Progenitor cell of endocrine pancreas (in vitro differentiated cells): ENCODE data around the gene ZPR1. TPM values are rescaled to one million over a fixed set of nuclear protein-coding genes. Genes with fewer than 3 reads are reported as not detected.
A peak's percentile ranks its signal among the peaks of the same experiment; 100 is the strongest.

Experiments
- DNase-seq: peaks from one replicate; pipeline ENCODE4 v3.0.0; 2021; ENCODE audit warnings: low spot score; ENCODE audit not compliant: unreplicated experiment
- H3K27ac Mint-ChIP-seq: 2 replicates; pipeline ENCODE4 v1.8.0; 2021; ENCODE audit warnings: mild to moderate bottlenecking, moderate library complexity, mixed read lengths
- H3K27me3 Mint-ChIP-seq: 2 replicates; pipeline ENCODE4 v1.8.0; 2021; ENCODE audit warnings: mixed read lengths
- H3K36me3 Mint-ChIP-seq: 2 replicates; pipeline ENCODE4 v1.8.0; 2022; ENCODE audit warnings: mixed read lengths; ENCODE audit not compliant: insufficient read depth
- H3K4me1 Mint-ChIP-seq: 2 replicates; pipeline ENCODE4 v1.8.0; 2021; ENCODE audit warnings: low read depth, mixed read lengths
- H3K4me3 Mint-ChIP-seq: 2 replicates; pipeline ENCODE4 v1.8.0; 2021; ENCODE audit warnings: low read depth, mild to moderate bottlenecking, moderate library complexity, mixed read lengths
- H3K9me3 Mint-ChIP-seq: 2 replicates; pipeline ENCODE4 v1.8.0; 2021; ENCODE audit warnings: low read depth, mixed read lengths
- total RNA-seq: library from RNA; stranded (reverse); gene quantifications from 2 replicates; pipeline ENCODE4 v1.2.1, GENCODE V29; 2021
- TF ChIP-seq, protein P1 (sequence below): fragments of 200-600 bp; sonication (generic); IDR thresholded peaks from one replicate; pipeline ENCODE4 v1.5.0; 2021; ENCODE audit warnings: antibody characterized with exemption, mild to moderate bottlenecking; ENCODE audit not compliant: unreplicated experiment

ZPR1 gene
- total RNA-seq, 1 donor from 2014 or later, result 48.6 TPM

DNA sequence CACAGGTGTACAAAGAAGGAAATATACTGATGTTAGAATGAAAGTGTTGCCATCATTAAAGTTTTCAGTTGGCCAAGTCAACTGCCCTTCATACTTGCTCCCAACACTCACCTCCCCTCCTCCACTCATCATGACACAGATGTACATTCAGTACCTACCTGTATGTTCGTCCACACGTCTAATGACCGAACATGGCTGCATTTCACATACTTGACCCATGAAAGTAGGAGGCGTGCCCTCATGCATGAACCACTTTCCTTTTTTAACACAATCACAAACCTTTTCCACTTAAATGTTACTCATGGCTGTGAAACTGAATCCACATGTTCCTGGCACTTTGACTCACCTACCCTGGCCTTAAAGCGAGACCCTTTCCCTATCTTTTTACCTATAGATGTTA lies 11.8 kb downstream of the ZPR1 start:
- Mint-ChIP-seq H3K4me1 (peaks cover 24% of the 10 kb centered on the region), H3K4me3 (no peak overlapping the region), H3K27ac (no peak overlapping the region), H3K36me3 (peaks cover 26% of the 10 kb centered on the region), H3K27me3 (no peaks in the 10 kb centered on the region), H3K9me3 (no peaks in the 10 kb centered on the region)
- no peak for DNase-seq
- TF ChIP-seq, protein P1, sequence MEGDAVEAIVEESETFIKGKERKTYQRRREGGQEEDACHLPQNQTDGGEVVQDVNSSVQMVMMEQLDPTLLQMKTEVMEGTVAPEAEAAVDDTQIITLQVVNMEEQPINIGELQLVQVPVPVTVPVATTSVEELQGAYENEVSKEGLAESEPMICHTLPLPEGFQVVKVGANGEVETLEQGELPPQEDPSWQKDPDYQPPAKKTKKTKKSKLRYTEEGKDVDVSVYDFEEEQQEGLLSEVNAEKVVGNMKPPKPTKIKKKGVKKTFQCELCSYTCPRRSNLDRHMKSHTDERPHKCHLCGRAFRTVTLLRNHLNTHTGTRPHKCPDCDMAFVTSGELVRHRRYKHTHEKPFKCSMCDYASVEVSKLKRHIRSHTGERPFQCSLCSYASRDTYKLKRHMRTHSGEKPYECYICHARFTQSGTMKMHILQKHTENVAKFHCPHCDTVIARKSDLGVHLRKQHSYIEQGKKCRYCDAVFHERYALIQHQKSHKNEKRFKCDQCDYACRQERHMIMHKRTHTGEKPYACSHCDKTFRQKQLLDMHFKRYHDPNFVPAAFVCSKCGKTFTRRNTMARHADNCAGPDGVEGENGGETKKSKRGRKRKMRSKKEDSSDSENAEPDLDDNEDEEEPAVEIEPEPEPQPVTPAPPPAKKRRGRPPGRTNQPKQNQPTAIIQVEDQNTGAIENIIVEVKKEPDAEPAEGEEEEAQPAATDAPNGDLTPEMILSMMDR, result no peak

DNA sequence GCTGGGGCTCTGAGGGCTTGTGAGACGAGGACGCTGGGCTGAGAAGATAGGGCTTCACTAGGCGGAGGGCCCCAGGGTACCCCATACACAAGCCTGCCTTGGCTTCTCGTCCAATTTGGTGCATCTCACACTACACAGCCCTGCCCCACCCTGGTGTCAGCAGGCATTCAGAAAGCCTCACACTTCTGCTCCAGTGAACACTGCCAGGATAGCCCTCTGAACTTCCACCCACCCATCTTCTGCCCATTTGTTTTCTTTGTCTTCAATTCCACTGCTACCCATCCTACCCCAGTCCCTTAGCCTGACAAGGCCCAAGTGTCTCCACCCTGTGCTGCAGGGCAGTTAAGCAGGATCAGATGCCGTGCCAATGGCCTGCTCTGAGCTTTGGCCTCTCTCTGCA lies 13.2 kb downstream of the ZPR1 start:
- no peak overlapping the region for H3K4me3 Mint-ChIP-seq
- TF ChIP-seq, protein P1, result no peak
- H3K9me3 Mint-ChIP-seq, result no peaks in the 10 kb centered on the region
- H3K4me1 Mint-ChIP-seq, result peaks cover 25% of the 10 kb centered on the region
- H3K36me3 Mint-ChIP-seq, result peaks cover 26% of the 10 kb centered on the region
- H3K27me3 Mint-ChIP-seq, result no peaks in the 10 kb centered on the region
- peak overlapping the region; percentile 69 for H3K27ac Mint-ChIP-seq
- no peak for DNase-seq

DNA sequence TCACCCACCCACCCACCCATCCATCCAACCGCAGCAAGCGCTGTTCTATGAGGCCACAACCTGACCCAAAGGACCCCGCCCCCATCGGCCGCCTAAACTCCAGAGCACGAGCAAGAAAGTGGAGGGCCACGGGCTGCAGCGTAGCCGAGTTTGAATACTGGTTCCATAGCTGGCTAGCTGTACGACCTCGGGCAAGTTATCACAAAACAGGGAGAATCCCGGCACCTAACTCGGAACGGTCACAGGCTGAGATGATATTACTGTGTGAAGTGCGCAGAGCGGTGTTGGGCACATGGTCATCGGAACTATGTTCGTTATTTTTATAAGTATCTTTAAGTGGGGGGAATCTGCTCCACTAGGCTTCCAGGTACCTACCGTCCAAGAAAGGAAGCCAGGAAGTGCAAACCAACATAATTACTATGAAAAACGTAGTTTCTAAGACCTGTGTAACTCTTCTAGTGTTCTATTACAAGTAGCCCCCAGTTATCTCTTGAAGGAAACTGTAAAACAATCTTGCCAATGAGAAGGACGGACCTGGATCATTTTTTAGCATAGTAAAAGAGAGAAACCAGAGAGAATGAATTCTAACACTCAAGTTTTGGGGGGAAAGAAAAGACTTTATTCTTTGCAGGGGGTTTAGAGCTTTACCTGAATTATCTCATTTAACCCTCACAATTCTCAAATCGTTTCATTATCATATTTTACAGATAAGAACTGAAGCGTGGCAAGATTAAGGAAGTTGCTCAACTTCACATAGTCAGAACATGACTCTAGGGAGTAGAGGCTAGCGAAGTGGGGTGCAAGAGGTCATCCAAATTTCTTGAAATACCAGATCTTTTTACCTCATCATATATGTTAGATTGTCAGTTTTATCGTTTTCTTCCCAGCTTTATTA lies 14.4 kb downstream of the ZPR1 start:
- Mint-ChIP-seq H3K27ac (peak overlapping the region; percentile 96), H3K27me3 (no peaks in the 10 kb centered on the region), H3K9me3 (no peaks in the 10 kb centered on the region), H3K4me1 (peaks cover 25% of the 10 kb centered on the region), H3K36me3 (peaks cover 17% of the 10 kb centered on the region), H3K4me3 (peak overlapping the region; percentile 97)
- TF ChIP-seq, protein P1, result no peak
- DNase-seq, result no peak

DNA sequence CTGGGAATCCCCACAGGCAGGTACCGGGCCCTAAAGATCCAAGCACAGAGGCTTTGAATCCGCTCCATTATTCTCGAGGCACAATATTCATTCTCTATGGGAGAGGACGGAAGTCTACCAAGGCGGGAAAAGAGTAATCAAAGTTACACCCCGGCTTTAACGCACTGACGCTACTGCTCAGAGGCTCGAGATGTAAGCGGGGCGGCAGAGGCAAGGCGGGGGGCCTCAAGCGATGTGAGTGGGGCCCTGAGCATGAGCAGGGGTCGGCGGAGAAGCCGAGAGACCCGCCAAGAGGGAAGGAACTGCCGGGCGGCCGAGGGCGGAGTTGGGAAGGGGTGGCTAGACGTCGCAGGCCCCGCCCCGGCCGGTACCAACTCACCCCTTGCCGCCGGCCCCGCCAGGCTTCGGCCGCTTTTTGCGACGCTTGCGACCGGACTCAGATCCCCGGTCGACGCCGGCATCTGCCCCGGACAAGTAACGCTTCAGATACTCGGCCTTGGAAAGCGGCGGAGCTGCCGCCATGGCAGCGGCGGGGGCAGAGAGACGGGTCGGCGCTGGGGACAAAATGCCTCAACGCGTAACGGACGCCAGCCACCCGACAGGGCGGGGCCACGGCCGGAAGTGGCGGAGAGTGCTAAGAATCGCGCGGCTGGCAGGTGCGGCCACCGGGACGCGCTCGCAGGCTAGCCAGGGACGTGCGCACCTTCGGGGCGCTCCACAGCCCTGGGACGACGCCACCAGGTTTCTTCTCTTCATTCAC lies 15.2 kb downstream of the ZPR1 start, which contains the start of gene BUD13:
Gene BUD13 (minus strand): TSS at position 545 of the 760 bp plus-strand sequence. CDS start 23 bp downstream, at position 522.
- no peaks in the 10 kb centered on the region for H3K9me3 Mint-ChIP-seq
- peak; percentile 85 for DNase-seq
- H3K27me3 Mint-ChIP-seq, result no peaks in the 10 kb centered on the region
- peaks cover 13% of the 10 kb centered on the region for H3K36me3 Mint-ChIP-seq
- H3K27ac Mint-ChIP-seq, result peak within 1 kb of the TSS; percentile 96
- H3K4me1 Mint-ChIP-seq, result peaks cover 20% of the 10 kb centered on the region
- peak within 1 kb of the TSS; percentile 97 for H3K4me3 Mint-ChIP-seq
- TF ChIP-seq, protein P1, result no peak

DNA sequence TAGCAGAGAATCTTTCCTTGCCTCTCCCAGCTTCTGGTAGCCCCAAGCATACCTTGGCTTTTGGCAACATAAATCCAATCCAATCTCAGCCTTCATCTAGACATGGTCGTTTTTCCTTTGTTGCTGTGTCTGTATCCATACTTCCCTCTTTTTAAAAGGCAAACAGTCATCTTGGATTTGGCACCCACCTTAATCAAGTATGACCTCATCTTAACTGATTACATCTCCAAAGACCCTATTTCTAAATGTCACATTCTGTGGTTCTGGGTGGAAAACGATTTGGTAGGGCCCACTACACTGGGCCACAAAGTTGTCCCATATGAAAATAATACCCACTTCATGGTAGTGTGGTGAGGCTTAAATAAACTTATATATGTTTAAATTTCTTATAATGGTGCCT lies 15.9 kb downstream of the ZPR1 start:
- no peak for DNase-seq
- Mint-ChIP-seq H3K27ac (peak overlapping the region; percentile 96), H3K36me3 (peaks cover 12% of the 10 kb centered on the region), H3K4me1 (peaks cover 20% of the 10 kb centered on the region), H3K27me3 (no peaks in the 10 kb centered on the region), H3K9me3 (no peaks in the 10 kb centered on the region), H3K4me3 (peak overlapping the region; percentile 97)
- TF ChIP-seq, protein P1, result no peak
